ELF-1 (cell line): ENCODE measurements around the gene CTCFL.

ENCODE experiments used
- DNase-seq: peaks from one replicate; pipeline ENCODE4 v3.0.0-alpha.2; 2016; ENCODE audit warnings: low read depth, low spot score

Gene CTCFL, protein sequence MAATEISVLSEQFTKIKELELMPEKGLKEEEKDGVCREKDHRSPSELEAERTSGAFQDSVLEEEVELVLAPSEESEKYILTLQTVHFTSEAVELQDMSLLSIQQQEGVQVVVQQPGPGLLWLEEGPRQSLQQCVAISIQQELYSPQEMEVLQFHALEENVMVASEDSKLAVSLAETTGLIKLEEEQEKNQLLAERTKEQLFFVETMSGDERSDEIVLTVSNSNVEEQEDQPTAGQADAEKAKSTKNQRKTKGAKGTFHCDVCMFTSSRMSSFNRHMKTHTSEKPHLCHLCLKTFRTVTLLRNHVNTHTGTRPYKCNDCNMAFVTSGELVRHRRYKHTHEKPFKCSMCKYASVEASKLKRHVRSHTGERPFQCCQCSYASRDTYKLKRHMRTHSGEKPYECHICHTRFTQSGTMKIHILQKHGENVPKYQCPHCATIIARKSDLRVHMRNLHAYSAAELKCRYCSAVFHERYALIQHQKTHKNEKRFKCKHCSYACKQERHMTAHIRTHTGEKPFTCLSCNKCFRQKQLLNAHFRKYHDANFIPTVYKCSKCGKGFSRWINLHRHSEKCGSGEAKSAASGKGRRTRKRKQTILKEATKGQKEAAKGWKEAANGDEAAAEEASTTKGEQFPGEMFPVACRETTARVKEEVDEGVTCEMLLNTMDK

DNA sequence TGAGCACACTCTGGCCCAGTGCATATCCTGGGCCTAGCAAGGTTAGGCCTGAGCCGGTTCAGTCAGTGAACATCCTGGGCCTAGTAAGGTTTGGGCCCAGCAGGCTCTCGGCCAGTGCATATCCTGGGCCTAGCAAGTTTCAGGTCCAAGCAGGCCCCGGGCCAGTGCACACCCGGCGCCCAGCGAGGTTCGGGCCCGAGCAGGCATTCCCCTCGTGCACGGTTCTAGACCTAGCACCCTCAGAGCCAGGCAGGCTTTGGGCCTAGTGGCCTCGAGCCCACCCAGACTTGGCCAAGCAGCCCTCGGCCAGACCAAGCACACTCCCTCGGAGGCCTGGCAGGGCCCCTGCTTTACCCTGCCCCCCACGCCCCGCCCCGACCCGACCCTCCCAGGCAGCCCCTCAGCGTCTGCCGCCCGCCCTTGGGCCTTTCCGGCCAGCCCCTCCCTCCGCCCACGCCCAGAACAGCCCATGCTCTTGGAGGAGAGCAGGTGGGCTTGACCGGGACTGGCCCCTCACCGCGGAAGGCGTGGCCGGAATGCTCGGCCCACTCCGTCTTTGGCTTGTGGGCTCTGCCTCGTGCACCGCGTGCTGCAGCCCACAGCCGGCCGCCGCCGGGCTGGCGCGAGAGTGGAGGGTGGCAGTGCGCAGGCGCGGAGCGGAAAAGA lies at the start of gene CTCFL:
CTCFL (minus strand) TSS at position 630 of the 666 bp plus-strand sequence. CDS start 935 bp downstream, outside the sequence.
- no peak for DNase-seq

DNA sequence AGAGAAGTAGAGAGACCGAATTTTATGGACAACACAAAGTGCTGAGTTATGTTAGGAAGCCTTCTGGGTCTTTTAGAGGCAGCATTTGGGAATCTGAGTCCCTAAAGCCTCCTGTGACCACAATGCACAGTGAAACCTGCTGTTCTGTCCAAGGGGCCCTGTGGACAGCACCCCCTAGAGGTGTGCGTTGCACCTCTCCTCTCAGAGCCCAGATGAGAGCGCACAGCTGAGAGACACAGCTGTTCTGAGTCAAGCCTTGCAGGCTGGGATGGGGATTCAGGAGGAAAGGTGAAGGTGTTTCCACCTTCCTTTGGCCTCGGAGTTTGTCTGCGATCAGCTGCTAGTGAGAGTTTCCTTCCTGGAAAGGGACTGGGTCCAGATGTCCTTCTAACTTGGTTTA lies 49.0 kb upstream of the CTCFL start:
- no peak for DNase-seq

DNA sequence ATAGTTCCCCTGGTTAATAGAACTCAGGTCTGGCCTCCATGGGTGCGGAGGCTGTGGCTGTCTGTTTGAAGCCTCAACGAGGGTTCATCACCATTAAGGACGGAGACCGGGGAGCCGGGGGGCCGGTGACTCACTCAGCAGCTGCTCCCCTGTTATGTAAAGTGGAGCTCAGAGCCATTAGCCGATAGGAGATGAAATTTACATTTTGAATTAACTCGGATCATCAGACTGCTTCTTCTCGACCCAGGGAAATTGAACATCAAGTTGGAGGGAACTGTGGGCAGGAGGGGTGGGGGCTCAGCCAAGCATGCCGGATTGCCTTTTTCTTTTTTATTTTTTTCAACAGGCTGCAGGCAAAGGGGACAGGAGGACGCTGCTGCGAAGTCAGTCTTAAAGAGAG lies 48.3 kb upstream of the CTCFL start:
- DNase-seq: no peak

DNA sequence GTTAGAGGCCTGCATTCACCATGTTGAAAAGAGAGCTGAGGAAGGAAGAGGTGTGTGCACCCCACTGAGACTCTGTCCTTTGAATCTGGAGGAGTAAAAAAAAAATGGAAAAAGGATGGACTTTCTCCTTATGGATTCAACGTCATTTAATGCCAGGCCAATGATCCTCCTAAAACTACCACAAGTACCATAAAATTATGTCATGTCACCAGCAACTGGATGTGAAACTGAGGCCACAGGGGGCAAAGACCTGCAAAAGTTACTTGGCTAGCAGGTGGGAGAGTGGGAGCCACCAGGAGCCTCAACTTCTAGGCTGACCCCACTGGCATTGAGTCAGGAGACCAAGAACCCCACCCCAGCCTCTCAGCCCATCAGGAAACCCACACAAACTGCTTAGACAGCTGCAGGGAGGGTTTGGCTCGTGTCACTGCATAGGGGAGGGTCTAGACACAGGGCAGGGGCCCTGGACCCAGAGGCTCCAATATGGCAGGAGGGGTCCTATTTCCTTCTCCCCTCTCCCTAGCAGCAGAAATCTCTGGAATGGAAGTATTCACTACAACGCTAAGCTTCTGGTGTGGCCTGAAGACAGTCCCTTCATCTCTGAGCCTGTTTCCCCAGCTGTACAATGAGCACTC lies 47.0 kb upstream of the CTCFL start:
- DNase-seq: no peak

DNA sequence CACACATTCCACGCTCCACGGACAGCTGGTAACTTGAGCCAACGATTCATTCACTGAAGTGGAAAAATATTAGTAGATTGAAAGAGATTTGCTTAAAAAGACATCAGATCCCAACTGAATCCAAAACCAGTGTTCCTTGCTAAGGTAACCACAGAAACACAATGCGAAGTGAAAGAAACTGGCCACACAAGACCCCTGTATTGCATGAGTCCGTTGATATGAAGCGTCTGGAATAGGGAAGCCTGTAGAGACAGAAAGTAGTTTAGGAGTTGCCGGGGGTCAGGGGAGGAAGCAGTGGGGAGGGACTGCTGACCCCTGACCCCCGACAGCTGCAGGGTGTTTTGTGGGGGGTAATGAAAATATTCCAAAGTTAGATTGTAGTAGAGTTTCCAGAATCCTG lies 46.0 kb upstream of the CTCFL start:
- DNase-seq: no peak

DNA sequence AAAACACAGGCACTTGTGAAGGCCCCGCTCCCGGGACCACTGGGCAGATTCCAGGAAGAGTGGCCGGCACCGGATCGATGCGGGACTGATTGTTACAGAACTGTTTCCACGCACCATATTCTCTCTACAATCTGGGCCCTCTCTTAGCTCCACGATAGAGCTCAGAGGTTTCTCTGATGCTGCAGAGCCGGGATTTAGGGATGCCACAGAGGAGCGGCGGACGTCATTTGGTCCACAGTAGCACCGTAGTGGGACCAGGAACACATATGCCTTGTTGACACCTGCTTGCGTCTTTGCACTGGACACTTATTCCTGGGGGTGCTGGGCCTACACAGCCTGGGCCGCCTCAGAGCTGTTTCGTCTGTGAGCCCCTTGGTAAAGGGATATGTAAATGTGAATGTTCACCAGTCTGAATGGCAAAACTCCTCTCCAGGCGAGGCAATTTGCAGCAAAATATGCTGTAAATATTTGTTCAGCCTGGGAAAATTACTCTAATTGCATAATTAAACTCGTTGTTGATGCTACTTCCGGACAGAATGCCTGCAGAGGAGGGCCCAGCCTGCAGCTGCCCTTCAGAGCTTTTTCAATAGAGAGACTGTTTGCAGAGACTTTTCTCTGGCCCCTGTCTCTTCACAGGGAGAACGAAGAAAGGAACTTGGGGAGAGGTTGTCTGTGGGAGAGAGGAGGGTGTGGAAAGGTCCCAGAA lies 45.4 kb upstream of the CTCFL start:
- no peak for DNase-seq

DNA sequence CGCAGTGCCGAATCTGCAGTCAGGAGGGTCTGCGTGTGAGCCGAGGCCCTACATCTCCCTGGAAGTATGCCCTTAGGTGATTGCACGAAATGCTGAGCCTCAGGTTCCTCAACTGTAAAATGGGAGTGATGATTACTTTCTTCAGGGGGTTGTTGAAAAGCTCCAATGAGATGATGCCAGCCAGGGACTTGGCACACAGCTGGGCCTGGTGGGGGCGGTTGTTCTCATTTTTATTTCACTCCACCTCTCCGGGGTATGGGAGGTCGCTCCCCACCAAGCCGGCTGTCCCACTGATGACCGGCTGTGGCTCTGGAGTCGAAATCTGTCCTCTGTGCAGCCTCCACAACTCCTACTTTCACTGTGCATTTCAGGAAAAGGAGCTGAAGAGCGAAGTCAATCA lies 44.0 kb upstream of the CTCFL start:
- no peak for DNase-seq

DNA sequence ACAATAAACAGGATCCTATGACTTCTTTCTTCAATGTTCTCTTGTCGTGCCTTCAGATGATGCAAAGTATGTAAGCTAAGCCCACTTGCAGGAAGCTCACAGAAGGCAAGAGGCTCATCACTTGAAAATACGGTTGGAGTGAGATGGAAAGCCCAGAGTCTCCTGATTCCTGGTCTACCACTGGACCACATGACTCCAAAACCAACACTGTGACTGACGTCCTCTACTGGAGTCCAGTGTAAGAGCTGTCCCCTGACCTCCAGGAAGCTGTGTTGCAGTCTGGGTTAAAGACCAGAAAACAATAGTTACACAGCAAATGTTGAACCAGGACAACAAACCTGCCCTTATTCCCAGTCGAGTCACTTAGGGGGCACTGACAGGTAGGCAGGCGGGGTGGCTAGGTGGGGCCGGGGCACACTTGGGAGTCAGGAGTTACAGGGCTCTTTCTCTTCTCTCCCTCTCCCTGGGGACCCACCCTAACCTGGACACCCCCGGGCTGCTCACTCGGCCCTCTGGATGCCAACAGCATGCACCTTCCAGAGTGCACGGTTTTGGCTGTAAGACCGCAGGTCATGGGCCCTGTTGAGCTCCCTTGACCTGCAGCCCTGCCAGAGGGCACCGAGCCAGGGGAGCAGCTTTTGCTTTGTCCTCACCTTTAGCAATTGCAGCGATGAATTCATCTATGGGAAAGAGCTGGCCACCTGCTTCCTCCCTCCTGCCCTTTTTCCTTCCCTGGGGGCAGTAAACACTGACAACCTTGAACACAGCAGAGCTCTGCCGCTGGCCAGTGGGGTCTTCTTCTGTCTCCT lies 43.4 kb upstream of the CTCFL start:
- DNase-seq: peak; percentile 47

DNA sequence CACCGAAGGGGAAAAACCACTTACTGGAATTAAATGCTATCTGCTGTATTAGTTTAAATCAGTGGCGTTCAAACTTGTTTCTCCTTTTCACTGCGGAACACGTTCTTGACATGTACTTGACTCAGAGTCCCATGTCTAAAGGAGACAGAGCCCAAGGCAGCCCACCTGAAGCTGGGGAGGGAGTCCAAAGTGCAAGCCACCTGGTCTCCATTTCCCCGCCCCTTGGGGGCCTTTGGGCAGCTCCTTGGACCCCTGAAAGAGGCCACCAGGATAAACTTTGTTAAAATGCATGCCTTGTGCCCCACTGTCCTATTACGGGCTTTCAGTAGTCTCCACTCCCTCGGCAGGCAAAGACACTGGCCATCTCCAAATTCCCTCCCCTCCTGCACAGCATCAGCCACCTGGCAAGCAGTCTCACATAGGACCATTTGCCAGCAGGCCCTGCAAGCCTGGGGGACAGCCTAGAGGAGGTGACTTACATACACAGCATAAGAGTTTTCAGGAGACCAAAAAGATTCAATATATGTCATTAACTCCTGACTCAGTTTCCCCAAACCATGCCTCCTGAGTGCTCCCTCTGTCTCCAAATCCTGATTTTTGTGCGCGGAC lies 42.6 kb upstream of the CTCFL start:
- no peak for DNase-seq

DNA sequence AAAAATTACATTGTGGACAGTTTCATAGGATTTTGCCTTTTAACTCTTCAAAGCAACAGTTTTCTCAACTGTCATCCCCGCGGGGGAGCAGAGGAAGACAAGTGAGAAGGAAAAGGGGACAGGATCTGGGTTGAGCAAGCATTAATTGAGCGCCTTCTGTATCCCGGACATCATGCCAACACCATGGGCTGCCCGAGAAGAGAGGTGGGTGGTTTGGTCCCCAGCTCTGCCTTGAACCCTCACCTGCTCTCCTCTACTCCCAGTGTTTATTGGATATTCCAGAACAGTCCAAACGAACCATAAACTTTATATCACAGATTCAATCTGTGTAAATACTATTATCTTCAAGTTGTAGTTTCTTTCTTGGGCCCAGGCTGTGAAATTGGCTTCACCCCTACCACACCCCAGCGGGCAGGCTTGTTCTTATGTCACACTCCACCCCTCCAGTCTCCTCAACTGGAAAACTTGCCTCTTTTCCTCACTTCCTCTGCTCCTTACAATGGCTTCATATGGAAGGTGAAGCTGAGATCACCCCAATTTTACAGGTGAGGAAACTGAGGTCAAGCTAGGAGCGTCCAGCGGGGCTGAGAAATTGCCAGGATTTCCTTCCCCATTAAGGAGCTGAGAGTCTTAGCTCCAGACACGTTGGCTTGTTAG lies 42.0 kb upstream of the CTCFL start:
- DNase-seq: no peak

DNA sequence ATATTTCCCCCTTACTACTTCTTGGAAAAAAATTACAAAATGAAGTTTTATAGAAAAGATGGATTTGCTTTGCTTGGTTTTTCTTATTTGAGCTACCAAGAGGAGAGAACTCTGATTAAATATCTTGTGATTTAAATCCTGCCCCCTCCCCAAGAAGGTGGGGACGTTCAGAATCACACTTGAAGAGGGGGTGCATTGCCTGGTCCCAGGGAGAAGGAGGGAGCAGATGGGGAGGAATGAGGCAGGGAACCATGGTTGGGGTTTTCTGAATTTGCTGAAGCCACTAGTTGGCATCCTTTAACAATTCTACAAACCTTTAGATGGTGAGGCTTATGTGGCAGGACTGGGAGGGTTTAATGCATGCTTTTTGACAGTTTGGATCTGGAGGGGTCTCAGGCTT lies 41.5 kb upstream of the CTCFL start:
- DNase-seq: no peak

DNA sequence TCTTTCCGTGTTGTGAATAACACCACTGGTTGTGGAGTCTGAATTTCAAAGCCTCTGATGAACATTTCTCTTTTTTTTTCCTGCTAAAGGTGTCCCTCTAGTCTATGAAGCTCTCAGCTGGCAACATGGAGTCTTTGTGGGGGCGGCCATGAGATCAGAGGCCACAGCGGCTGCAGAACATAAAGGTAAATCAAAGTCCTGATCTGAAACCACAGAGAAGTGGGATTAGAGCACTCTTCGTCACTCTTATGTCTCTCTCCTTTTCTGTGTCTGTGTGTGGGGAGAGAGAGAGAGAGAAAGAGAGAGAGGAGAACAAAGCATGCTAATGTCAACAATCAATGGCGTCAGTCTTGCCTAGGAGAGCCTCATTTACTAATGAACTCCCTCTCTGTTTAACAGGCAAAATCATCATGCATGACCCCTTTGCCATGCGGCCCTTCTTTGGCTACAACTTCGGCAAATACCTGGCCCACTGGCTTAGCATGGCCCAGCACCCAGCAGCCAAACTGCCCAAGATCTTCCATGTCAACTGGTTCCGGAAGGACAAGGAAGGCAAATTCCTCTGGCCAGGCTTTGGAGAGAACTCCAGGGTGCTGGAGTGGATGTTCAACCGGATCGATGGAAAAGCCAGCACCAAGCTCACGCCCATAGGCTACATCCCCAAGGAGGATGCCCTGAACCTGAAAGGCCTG lies 40.2 kb upstream of the CTCFL start:
- DNase-seq: no peak

DNA sequence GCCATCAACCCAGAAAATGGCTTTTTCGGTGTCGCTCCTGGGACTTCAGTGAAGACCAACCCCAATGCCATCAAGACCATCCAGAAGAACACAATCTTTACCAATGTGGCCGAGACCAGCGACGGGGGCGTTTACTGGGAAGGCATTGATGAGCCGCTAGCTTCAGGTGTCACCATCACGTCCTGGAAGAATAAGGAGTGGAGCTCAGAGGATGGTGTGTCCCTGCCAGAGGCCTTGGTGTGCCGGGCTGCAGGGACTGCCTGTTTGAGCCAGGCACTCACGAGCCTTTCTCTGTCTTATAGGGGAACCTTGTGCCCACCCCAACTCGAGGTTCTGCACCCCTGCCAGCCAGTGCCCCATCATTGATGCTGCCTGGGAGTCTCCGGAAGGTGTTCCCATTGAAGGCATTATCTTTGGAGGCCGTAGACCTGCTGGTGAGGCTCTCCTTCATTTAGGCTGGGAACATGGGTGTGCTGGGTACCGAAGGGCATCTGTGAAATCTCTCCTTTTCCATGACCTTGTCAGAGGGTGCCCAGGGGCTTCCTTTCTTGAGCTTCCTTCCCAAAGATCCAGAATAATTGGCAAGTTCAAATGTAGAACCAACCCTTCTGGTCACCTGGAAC lies 39.4 kb upstream of the CTCFL start:
- no peak for DNase-seq

DNA sequence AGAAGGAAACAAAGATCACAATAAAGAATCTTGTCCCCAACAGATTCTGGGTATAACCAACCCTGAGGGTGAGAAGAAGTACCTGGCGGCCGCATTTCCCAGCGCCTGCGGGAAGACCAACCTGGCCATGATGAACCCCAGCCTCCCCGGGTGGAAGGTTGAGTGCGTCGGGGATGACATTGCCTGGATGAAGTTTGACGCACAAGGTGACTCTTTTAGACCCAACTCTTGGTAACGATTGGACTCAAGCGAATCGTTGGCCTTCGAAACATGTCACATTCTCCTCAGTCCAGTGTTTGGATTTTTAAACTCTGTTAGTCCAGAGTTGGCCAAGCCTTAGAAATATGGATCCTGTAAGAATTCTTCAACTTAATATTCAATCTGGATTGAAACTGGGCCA lies 38.6 kb upstream of the CTCFL start:
- no peak for DNase-seq

DNA sequence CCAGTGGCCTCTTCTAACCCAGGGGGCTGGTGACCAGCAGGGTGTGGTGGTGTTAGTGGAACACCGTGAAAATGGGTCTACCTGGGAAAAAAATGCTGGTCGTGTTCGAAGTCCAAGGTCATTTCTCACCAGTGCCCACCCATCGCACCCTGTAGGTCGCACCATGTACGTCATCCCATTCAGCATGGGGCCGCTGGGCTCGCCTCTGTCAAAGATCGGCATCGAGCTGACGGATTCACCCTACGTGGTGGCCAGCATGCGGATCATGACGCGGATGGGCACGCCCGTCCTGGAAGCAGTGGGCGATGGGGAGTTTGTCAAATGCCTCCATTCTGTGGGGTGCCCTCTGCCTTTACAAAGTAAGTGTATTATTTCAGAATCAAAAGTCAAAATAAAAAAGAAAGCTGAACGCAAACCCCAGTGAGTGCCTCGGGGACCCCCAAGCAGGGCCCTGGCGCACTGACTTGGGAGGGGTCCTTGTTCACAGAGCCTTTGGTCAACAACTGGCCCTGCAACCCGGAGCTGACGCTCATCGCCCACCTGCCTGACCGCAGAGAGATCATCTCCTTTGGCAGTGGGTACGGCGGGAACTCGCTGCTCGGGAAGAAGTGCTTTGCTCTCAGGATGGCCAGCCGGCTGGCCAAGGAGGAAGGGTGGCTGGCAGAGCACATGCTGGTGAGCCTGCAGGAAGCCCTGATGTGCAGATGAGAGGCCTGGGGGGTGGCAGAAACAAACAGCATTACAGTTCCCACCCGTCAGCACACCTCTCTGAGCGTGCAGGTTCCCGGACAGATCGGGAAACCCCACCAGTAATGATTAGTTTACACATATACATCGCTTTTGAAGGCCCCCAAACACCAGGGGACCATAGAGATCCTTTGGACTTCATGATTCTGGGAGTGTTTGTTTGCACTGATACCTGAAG lies 37.9 kb upstream of the CTCFL start:
- no peak for DNase-seq

DNA sequence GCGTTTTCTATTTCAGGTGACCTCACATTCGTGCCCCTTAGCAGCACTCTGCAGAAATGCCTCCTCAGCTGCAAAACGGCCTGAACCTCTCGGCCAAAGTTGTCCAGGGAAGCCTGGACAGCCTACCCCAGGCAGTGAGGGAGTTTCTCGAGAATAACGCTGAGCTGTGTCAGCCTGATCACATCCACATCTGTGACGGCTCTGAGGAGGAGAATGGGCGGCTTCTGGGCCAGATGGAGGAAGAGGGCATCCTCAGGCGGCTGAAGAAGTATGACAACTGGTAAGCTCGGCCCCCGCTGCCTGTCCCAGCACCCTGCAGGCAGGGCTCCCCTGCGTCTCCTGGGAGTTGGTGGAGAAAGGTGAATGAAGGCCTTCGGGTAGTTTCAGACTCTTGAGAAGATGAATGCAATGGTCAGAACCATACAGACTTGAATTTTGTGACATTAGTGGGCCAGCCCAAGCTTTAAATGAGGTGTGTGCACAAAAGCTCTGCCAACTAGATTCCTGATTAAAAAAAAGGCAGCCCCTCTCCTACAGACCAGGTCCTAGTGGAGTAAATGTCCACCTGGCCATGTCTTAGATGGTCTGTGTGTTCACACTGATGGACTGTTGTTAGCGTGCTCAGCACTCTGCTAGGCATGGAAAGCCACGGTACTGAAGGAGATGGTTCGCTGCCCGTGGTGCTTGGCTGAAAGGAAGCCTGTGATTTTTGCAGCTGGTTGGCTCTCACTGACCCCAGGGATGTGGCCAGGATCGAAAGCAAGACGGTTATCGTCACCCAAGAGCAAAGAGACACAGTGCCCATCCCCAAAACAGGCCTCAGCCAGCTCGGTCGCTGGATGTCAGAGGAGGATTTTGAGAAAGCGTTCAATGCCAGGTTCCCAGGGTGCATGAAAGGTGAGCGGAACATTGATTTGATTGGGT lies 36.7 kb upstream of the CTCFL start:
- no peak for DNase-seq
